Spleen (tissue), 11 donors: Measurements from ENCODE around the gene ADRA2A. TPM values are rescaled to one million over a fixed set of nuclear protein-coding genes. Genes with fewer than 3 reads are reported as not detected.

Experiments
- DNase-seq: peaks from one replicate; pipeline ENCODE4 v3.0.0-alpha.2; 2020
- H3K27ac ChIP-seq, 8 donors: fragments of 200-600 bp; sonication (generic) in 7 of 8; 1 replicate in 4 of 8; 2 replicates in 4 of 8; pipeline versions ENCODE4 v1.5.0 to v1.8.0; 2016 to 2021; ENCODE audit warnings: inconsistent platforms in 4 of 8, mild to moderate bottlenecking in 4 of 8, moderate library complexity in 1 of 8
- H3K27me3 ChIP-seq, 7 donors: fragments of 200-600 bp; sonication (generic) in 6 of 7; replicated peaks in 1 of 7; 1 replicate in 4 of 7; 2 replicates in 3 of 7; pipeline versions ENCODE4 v1.5.0 to v1.8.0; 2016 to 2021; ENCODE audit warnings: inconsistent platforms in 3 of 7, mild to moderate bottlenecking in 1 of 7
- H3K36me3 ChIP-seq, 6 donors: fragments of 200-600 bp; sonication (generic) in 5 of 6; 1 replicate in 4 of 6; 2 replicates in 2 of 6; pipeline versions ENCODE4 v1.5.0 to v1.8.0; 2016 to 2021; ENCODE audit warnings: inconsistent platforms in 2 of 6
- H3K4me1 ChIP-seq, 6 donors: fragments of 200-600 bp; sonication (generic) in 5 of 6; 1 replicate in 3 of 6; 2 replicates in 3 of 6; pipeline versions ENCODE4 v1.5.0 to v1.8.0; 2016 to 2021; ENCODE audit warnings: inconsistent platforms in 3 of 6
- H3K4me3 ChIP-seq, 8 donors: fragments of 200-600 bp; sonication (generic) in 7 of 8; 1 replicate in 4 of 8; 2 replicates in 4 of 8; pipeline versions ENCODE4 v1.5.0 to v1.8.0; 2016 to 2021; ENCODE audit warnings: inconsistent platforms in 4 of 8, mild to moderate bottlenecking in 4 of 8, moderate library complexity in 2 of 8
- H3K9me3 ChIP-seq, 8 donors: fragments of 200-600 bp; sonication (generic) in 7 of 8; 1 replicate in 4 of 8; 2 replicates in 4 of 8; pipeline versions ENCODE4 v1.5.0 to v1.8.0; 2016 to 2021; ENCODE audit warnings: inconsistent platforms in 4 of 8
- POLR2A ChIP-seq, 3 donors: fragments of 450-650 bp; IDR thresholded peaks; one replicate each; pipeline ENCODE4 v1.5.1; 2017; ENCODE audit warnings: antibody characterized with exemption in 3 of 3, mild to moderate bottlenecking in 1 of 3
- POLR2AphosphoS5 ChIP-seq, 3 donors: sonication (generic); formaldehyde crosslinking; IDR thresholded peaks; one replicate each; pipeline ENCODE4 v1.5.1; 2017; ENCODE audit warnings: antibody characterized with exemption in 3 of 3
- WGBS, 5 donors: extraction: QIAGEN DNeasy Blood & Tissue Kit in 3 of 5; methylation state at CpG; one replicate each; pipeline versions ENCODE4 v1.1.5 to v1.1.7; 2013 to 2018; 5-methylcytosine and 5-hydroxymethylcytosine counted together
- intact Hi-C: fragments of 100-400 bp; cut with DNase I; formaldehyde crosslinking; loops from one replicate; pipeline ENCODE4 v1.15.0; 2023; ENCODE audit warnings: low total_unique reads
- polyA plus RNA-seq, 3 donors: library from polyadenylated mRNA; stranded (reverse); fragments of 200-250 nt; gene quantifications; one replicate each; pipeline ENCODE4 v1.2.1, GENCODE V29; 2013
- total RNA-seq, 7 donors: library from RNA; depleted of rRNA in 3 of 7; stranded (reverse); fragments of >200 nt in 3 of 7; fragmentation: NEBNext Ultra II Directional in 4 of 7; extraction: Animal tissue kit (Norgen Biotek cat#: 25700) in 4 of 7; gene quantifications; one replicate each; pipeline versions ENCODE4 v1.1.0 to v1.2.1, GENCODE V29; 2016 to 2021
- TF ChIP-seq, protein P1 (sequence below), 11 experiments: fragments of 200-600 bp in 7 of 11; fragments of 450-650 bp in 4 of 11; sonication (generic) in 4 of 11; IDR thresholded peaks in 8 of 11; conservative IDR thresholded peaks in 3 of 11; 1 replicate in 7 of 11; 2 replicates in 4 of 11; pipeline versions ENCODE4 v1.4.0 to v1.8.0; 2016 to 2021; ENCODE audit warnings: antibody characterized with exemption in 11 of 11, inconsistent platforms in 4 of 11, mild to moderate bottlenecking in 1 of 11
- donor health status: healthy with polysubstance abuse.
- donor health status: DM: no; HTN: no; CAD: no; lungs with moderate emphysema.
- donor health status: DM: no; HTN: no; CAD: no.
- donor health status: Bipolar disorder and iron deficiency.
- donor health status: healthy.
- donor health status: DM: no; HTN: no; CAD: no.
- donor health status: DM: yes; HTN: yes; CAD: no.

Gene ADRA2A
- total and polyA plus RNA-seq, 10 donors: 0.35 to 48.1 (median 11.0) TPM

DNA sequence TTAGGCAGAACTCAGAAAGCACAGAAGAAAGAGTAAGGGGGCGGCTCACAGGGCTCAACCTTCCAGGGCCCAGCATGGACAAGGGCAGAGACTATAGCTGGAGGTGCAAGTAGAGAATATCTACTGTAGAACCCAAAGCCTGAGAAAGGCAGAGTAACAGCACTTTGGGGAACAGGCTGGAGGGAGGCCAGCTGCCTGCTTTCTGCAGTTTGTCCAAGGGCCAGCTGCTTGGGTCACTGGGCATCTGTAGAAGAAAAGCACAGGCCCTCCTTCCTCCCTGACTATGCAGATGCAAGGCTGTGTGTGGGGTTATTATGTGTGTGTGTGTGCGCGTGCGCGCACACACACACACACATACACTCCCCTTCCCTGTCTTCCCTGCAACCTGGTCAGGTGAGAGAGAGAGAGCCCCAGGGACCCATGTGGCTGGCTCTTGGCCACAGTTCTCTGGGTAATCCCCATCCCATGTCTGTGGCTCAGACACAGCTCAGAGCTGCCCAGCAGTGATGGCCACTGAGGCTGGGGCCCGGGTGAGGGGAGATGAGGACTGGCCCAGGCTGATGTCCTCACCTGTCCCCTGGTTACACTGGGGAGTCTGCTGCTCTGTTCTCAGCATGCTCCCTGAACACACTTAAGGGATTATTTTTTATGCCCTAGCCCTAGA, 9.0 kb downstream of the ADRA2A start:
- no peak overlapping the region for H3K27ac ChIP-seq
- no peak overlapping the region for H3K4me3 ChIP-seq
- H3K27me3 ChIP-seq: peaks cover 0 to 5% (median 0%) of the 10 kb centered on the region in 7 donors
- TF ChIP-seq POLR2AphosphoS5 (IDR thresholded peaks at IDR 0.05): no peak
- no peak for TF ChIP-seq POLR2A (IDR thresholded peaks at IDR 0.05)
- TF ChIP-seq, protein P1, sequence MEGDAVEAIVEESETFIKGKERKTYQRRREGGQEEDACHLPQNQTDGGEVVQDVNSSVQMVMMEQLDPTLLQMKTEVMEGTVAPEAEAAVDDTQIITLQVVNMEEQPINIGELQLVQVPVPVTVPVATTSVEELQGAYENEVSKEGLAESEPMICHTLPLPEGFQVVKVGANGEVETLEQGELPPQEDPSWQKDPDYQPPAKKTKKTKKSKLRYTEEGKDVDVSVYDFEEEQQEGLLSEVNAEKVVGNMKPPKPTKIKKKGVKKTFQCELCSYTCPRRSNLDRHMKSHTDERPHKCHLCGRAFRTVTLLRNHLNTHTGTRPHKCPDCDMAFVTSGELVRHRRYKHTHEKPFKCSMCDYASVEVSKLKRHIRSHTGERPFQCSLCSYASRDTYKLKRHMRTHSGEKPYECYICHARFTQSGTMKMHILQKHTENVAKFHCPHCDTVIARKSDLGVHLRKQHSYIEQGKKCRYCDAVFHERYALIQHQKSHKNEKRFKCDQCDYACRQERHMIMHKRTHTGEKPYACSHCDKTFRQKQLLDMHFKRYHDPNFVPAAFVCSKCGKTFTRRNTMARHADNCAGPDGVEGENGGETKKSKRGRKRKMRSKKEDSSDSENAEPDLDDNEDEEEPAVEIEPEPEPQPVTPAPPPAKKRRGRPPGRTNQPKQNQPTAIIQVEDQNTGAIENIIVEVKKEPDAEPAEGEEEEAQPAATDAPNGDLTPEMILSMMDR (IDR thresholded peaks at IDR 0.05 in 8 of 11, conservative IDR thresholded peaks at IDR 0.05 in 3 of 11): no peak
- no peaks in the 10 kb centered on the region for H3K9me3 ChIP-seq
- WGBS, 5 donors: 83 to 89% (median 85%) methylated on average over 3 to 6 of the region's 6 CpGs
- DNase-seq: no peak
- no peaks in the 10 kb centered on the region for H3K4me1 ChIP-seq
- H3K36me3 ChIP-seq: no peaks in the 10 kb centered on the region
- intact Hi-C loops: no loop called here

GRCh38 chr10:111086574-111086973, 9.7 kb downstream of the ADRA2A start:
- TF ChIP-seq POLR2A (IDR thresholded peaks at IDR 0.05) (no peak), POLR2AphosphoS5 (IDR thresholded peaks at IDR 0.05) (no peak)
- TF ChIP-seq, protein P1 (IDR thresholded peaks at IDR 0.05 in 8 of 11, conservative IDR thresholded peaks at IDR 0.05 in 3 of 11): no peak
- Histone ChIP-seq H3K27me3 (peaks cover 0 to 5% (median 0%) of the 10 kb centered on the region in 7 donors), H3K36me3 (no peaks in the 10 kb centered on the region), H3K9me3 (no peaks in the 10 kb centered on the region), H3K4me1 (no peaks in the 10 kb centered on the region), H3K4me3 (no peak overlapping the region), H3K27ac (no peak overlapping the region)
- DNase-seq: no peak
- WGBS, 5 donors: 54 to 63% (median 56%) methylated on average over 3 of the region's 3 CpGs
- intact Hi-C loops: no loop called here

DNA sequence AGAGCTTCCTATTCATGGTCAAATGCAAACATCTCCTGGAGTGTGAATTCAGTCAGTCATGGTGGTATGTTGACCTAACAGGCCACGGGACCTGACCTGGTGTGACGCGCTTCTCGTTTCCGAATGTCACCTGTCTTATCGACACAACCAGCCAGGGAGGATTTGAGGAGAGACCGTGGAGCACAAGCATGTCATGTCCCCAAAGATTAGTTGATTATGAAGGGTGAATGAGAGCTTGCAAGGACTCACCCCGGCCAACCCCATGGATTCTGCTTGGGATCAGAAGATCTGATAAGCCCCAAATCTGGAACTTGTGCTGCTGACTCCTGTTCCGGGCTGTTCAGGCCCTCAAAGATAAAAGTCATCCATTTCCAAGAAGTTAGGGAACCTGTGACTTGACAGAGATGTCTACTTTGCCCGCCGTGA, 10.5 kb downstream of the ADRA2A start:
- no peaks in the 10 kb centered on the region for H3K4me1 ChIP-seq
- H3K27me3 ChIP-seq: peaks cover 0 to 5% (median 0%) of the 10 kb centered on the region in 7 donors
- TF ChIP-seq POLR2A (IDR thresholded peaks at IDR 0.05) (no peak), POLR2AphosphoS5 (IDR thresholded peaks at IDR 0.05) (no peak)
- TF ChIP-seq, protein P1 (IDR thresholded peaks at IDR 0.05 in 8 of 11, conservative IDR thresholded peaks at IDR 0.05 in 3 of 11): no peak
- WGBS, 5 donors: 88 to 91% (median 91%) methylated on average over 10 to 11 of the region's 11 CpGs
- DNase-seq: no peak
- H3K4me3 ChIP-seq: no peak overlapping the region
- intact Hi-C loops: no loop called here
- no peaks in the 10 kb centered on the region for H3K9me3 ChIP-seq
- no peaks in the 10 kb centered on the region for H3K36me3 ChIP-seq
- no peak overlapping the region for H3K27ac ChIP-seq

DNA sequence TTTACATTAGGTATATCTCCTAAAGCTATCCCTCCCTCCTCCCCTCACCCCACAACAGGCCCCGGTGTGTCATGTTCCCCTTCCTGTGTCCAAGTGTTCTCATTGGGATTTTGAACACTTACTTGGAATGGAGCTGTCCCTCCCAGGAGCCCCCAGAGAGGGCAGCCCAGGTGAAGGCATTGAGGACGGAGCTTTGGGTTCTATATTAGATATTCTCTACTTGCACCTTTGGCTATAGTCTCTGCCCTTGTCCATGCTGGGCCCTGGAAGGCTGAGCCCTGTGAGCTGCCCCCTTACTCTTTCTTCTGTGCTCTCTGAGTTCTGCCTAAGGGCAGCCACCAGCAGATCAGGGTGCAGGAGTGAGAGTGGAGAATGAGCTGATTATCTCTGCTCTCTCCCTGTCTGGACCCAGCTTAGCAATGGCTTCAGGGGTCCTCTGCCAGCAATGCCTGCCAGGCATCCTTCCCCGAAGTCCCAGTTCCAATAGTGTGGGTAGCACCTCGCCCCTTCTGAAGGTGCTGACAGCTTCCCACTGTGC, 11.2 kb downstream of the ADRA2A start:
- Histone ChIP-seq H3K9me3 (no peaks in the 10 kb centered on the region), H3K27ac (no peak overlapping the region), H3K4me3 (no peak overlapping the region), H3K4me1 (no peaks in the 10 kb centered on the region), H3K27me3 (peaks cover 0 to 5% (median 0%) of the 10 kb centered on the region in 7 donors), H3K36me3 (no peaks in the 10 kb centered on the region)
- intact Hi-C loops: no loop called here
- 75 to 85% (median 83%) methylated on average over 4 of the region's 4 CpGs for WGBS, 5 donors
- TF ChIP-seq POLR2A (IDR thresholded peaks at IDR 0.05) (no peak), POLR2AphosphoS5 (IDR thresholded peaks at IDR 0.05) (no peak)
- TF ChIP-seq, protein P1 (IDR thresholded peaks at IDR 0.05 in 8 of 11, conservative IDR thresholded peaks at IDR 0.05 in 3 of 11): no peak
- DNase-seq: no peak
